Measurements from ENCODE around the gene PLCB4.

The PLCB4 gene

DNA sequence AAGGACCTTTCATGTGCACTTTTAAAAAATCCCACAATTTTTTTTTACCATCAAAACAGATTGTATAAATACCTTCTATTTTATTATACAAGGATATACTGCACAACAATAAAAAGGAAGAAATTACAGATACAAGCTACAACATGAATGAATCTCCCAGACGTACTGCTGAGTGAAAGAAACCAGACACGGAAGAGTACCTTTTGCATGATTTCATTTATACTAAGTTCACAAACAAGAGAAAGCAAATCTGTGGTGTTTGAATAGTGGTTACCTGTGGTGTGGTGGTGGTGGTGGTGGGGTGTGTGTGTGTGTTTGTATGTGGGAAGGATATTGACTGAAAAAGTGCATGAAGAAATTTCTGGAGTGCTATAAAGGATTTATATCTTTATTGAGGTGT lies 6.8 kb upstream of the PLCB4 start:
- DNase-seq: no peak

GRCh38 chr20:9066191-9066590 lies 2.7 kb upstream of the PLCB4 start:
- no peak for DNase-seq

DNA sequence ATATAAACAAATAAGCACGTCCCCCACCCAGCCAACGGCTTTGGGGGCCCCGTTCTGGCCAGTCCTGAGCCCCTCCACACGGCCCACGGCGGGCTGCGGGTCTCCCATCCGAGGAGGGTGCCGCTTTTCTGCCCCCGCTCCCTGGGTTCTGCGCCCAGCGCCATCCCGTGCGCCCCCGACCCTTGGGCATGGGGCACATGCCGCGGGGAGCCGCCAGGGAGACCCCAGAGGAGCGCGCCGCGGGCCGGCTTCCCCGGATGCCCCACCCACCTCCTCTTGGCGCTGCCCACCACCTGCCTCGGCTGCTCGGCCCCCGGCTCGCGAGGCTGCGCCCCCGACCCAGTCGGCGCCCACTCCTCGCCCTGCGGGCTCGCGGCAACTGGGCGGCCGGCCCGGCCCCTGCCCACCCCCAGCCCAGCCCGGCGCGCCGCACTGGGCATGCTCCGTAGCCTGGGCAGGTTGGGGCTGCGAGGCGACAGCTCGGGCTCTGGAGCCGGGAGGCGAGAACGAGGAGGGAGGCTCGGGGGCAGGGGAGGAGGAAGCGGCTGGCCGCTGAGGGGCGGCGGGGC lies 570 bp upstream of the PLCB4 start:
- peak; percentile 57 for DNase-seq

DNA sequence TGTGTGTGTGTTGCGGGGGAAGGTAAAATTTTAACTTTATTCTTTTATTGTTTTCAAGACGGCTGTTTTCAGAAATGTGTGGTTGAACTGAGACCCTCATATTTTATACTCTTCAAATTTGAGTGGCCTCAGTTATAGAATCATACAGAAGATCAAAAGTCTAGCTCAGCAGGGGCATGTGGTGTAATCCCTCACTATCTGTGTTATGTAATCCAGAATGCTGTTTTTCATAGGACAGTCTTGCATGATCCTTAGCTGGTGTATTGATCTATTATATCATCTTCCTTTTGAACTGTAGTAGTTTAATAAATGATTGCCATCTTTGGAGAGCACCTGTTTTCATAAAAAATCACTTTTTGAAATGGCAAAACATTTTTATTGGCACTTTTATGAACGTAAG lies 1.4 kb downstream of the PLCB4 start:
- no peak for DNase-seq

DNA sequence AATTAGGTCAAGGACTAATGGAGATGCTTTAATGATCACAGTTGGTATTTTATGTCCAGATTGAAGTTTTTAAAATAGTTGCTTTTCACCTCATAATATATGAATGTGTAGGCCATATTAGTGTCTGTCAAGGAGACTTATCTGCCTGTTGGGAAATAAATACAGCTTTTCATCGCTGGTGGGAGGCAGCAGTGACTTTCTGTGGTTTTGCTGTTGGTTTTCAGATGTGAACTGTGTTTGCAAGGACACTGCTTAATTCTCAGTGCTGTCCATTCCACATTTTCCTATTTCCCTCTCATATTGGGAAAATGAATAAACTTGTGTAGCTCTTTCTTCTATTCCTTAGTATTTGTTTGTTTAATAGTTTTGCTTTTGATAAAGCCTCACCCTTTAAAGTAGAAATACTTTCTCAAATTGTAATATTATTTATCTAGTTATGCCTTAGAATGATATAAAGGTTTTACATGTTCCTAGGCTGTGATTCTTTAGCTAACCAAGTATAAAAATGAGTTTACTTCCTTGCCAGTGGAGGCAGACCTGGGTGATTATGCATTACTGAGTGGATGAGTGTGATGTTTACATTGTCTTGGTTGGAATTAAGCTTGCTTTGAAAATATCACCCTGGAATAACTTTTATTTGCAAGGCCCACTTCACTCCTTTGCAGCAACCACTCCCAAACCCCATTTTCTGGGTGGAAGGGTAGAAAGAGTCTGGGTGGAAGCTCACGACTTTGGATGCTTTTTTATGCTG lies 3.3 kb downstream of the PLCB4 start:
- no peak for DNase-seq

- no peak for DNase-seq
Observed at GRCh38 chr20:9072861-9073500, 4.1 kb downstream of the PLCB4 start.

GRCh38 chr20:9075264-9076095 lies 6.6 kb downstream of the PLCB4 start:
- peak; percentile 37 for DNase-seq

DNA sequence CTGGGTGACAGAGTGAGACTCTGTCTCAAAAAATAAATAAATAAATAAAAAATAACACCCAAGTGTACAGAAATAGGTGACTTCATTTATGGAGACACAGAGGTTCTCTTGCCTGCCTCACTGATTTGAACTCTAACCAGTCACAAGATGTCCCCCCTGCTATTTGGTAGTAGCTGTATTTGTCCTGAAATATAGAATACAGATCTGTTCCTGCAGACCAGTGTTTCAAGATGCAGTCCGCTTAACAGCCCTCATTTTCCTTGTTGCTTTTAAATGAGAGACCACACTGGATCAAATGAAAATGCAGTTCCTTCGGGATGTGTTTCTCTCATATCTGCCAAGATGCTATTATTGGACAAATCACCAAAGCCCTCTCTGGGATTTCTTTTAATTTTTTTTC lies 7.6 kb downstream of the PLCB4 start:
- no peak for DNase-seq

- DNase-seq: no peak
Observed at GRCh38 chr20:9078826-9079731, 10.2 kb downstream of the PLCB4 start.

DNA sequence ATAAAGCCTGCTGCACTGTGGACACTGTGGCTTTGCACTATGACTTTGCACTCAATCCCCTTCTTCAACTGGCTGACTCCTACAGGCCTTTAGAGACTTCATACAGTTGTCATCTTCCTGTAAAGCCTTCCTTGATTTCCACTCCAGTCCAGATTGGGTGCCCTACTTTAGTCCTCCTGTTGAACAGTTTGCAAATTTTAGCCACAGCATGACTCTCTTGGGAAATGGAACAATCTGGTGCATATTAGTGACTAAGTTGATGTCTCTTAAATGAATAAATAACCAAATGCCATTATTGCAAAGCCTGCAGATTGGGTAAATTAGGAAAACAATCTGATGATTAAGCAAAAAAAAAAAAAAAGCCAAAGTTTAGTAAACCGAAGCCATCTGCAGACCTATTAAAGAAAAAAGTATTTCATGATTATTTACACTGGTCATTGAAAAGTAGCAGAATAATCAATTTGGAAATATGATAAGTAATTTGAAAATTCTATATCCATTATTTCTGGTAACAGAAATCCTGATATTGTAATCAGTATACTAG lies 12.6 kb downstream of the PLCB4 start:
- DNase-seq: no peak

GRCh38 chr20:9082741-9083140 lies 13.9 kb downstream of the PLCB4 start:
- DNase-seq: no peak

DNA sequence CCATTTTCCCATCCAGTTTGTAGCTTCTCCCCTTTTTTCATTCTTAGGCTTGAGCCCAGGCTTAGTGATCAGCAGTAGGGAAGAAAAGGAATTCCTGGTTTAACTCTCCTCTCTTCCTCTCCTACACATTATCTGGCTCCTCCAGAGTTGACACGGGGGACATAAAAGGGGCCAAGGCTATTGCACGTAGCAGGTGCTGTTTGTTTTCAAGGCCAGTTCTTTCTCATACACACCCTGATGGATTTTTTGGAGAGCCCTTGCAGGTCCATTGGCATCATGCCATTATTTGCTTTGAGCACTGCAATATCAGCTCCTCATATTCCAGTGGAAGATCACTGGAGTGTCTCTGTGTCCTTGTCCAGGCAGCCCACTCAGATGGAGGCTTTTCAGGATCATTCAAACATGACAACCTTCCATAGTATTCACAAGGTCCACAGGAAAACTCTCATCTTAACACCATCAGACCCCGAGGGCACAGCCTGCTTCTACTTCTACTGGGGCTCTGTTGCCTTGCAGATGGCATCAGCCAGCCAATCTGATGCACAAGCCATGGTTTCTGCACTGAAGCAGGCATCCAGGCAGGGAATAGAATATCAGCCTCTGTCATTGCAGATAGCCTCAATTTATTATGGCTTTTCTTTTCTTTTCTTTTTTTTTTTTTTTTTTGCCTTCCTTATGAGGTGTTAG lies 18.8 kb downstream of the PLCB4 start:
- peak; percentile 87 for DNase-seq

DNA sequence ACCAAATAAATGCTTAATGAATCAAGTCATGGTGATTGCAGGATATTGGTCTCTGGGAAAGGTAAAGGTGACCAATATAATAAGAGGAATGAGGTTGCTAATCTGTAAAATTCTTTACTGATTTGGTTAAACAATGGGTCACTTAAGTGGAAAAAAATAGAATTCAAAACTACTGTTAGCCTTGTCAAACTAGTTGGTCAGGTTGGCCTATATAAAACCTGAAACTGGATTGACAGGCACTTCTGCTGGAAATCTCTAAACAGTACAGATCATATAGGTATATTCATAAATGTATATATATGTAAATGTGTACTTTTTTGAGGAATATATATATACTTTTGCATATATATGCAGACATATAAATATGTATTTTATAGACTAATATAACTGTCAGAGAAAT lies 19.7 kb downstream of the PLCB4 start:
- no peak for DNase-seq

DNA sequence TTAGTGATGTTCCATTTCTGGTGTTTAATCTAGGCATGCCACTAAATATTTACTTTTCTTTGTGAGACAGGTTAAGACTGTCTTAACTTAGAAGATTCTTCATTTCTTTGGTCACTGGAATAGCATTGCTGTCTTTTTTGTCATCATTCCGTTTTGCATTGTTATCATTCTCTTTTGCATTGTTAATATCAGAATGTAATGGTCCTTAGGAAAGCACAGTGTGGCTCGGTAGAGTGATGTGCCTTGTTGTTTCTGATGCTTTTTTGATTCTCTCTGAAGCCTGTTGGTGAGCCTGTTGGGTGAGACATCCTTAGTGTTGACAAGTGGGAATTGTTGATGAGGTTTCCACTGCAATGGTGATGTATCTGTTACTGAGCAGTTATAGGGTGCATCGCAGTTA lies 23.2 kb downstream of the PLCB4 start:
- DNase-seq: no peak

GRCh38 chr20:9092655-9093054 lies 23.8 kb downstream of the PLCB4 start:
- no peak for DNase-seq

DNA sequence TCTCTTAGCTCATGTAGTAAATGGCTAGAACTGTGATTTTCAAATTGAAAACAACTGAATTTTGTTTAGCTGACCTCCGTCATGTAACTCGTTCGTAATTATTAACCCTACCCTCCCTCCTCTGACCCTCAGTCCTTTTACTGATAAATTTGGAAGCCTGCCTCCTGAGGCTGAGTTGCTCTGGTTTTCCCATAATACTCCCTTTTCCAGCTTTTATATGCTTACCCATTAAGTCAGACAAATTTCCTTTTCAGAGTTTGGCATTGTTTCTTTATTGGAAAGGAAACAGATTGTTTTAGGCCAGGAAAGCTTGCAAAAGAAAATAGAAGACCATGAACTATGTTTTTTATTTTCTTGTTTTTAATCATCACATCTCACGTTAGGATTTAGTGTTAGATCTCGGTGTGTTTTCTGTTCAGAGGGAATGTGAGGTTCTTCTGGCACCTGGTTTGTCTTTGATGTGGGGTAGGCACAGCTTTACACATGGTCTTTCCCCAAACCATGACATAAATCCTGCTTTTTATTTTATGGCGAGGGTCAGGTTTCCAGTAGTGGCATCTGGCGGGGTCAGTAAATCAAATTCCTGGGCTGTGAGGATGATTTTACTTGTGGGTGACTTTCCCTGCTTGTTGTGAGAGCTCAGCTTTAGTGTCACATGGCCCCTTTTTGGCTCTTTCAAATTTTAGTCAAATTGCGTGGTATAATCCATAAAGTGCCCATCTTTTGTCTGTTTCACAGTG lies 24.5 kb downstream of the PLCB4 start:
- DNase-seq: no peak

DNA sequence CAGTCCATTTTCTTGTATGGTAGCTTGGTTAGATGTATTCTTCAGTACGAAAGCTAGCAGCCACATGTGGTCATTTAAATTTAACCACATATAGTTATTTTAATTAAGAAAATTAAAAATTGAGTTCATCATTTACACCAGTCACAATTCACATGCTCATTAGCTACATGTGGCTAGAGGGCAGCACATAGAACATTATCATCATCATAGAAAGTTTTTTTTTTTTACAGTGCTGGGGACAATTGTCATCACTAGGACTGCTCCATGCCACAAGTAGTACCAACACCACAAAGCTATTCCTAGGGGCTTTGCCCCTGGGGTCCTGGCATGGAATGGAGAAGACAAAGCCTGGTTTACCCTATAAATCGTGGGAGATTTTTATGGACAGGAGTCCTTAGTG lies 30.5 kb downstream of the PLCB4 start:
- DNase-seq: no peak

GRCh38 chr20:9100691-9101090 lies 31.8 kb downstream of the PLCB4 start:
- DNase-seq: no peak

- no peak for DNase-seq
Observed at GRCh38 chr20:9102456-9102855, 33.6 kb downstream of the PLCB4 start.

DNA sequence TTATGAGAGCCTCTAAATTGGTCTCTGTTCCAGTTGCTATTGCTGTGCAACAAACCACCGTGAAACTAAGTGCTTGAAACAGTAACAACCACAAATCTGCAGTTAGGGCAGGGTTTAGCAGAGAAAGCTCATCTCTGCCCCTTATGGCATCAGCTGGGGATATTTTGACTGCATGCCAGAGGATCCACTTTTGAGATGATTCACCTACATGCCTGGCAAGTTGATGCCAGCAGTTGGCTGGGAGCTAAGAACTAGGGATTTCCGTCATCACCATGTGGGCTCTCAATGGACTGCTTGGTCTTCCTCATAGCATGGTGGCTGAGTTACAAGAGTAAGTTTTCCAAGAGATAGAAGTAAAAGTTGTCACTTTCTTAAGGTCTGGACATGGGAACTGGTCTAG lies 35.1 kb downstream of the PLCB4 start:
- no peak for DNase-seq

GRCh38 chr20:9108260-9108659 lies 39.4 kb downstream of the PLCB4 start:
- DNase-seq: no peak
